H1 (cell line): ENCODE measurements around the gene AGFG1. TPM values are rescaled to one million over a fixed set of nuclear protein-coding genes. Genes with fewer than 3 reads are reported as not detected.

Experiments used
- CTCF ChIA-PET: fragments of 300-600 bp; sonication (Branson Sonifier 250); formaldehyde crosslinking; loops from one replicate; lab custom pipeline; 2021; ENCODE audit not compliant: partially characterized antibody; lab: Charles Lee
- POLR2A ChIA-PET: fragments of 300-600 bp; sonication (Branson Sonifier 250); formaldehyde crosslinking; loops from one replicate; lab custom pipeline; 2021; ENCODE audit warnings: inconsistent platforms; ENCODE audit not compliant: partially characterized antibody; lab: Charles Lee
- DNase-seq, 2 experiments: peaks; one replicate each; pipeline versions ENCODE4 v3.0.0 to v3.0.0-alpha.2; 2010 to 2022; ENCODE audit warnings: low spot score in 2 of 2, low read depth in 1 of 2, mixed read lengths in 1 of 2
- FAIRE-seq: peaks from 2 replicates; lab custom pipeline; 2011; peaks lifted over from hg19 to GRCh38; lab: Jason Lieb, UNC
- H2AFZ ChIP-seq: 2 replicates; pipeline ENCODE4 v1.8.1; 2012; ENCODE audit warnings: low read length, inconsistent platforms
- H2AK5ac ChIP-seq: 2 replicates; pipeline ENCODE4 v1.6.1; 2013; ENCODE audit warnings: low read depth, low read length
- H2BK120ac ChIP-seq: replicated peaks from 2 replicates; pipeline ENCODE3; 2013; ENCODE audit warnings: low read depth, low read length, inconsistent platforms
- H2BK12ac ChIP-seq: 2 replicates; pipeline ENCODE4 v1.6.1; 2013; ENCODE audit warnings: low read depth, low read length
- H2BK15ac ChIP-seq: 2 replicates; pipeline ENCODE4 v1.6.1; 2013; ENCODE audit warnings: low read length
- H2BK20ac ChIP-seq: 2 replicates; pipeline ENCODE4 v1.6.1; 2013; ENCODE audit warnings: low read length
- H2BK5ac ChIP-seq: 2 replicates; pipeline ENCODE4 v1.6.1; 2013; ENCODE audit warnings: low read depth, low read length
- H3K14ac ChIP-seq: 2 replicates; pipeline ENCODE4 v1.6.1; 2013; ENCODE audit warnings: inconsistent platforms; ENCODE audit not compliant: insufficient read length
- H3K18ac ChIP-seq: 2 replicates; pipeline ENCODE4 v1.6.1; 2013; ENCODE audit warnings: low read length; ENCODE audit errors: extremely low read depth
- H3K23ac ChIP-seq: 2 replicates; pipeline ENCODE4 v1.6.1; 2013; ENCODE audit warnings: inconsistent platforms; ENCODE audit not compliant: insufficient read length
- H3K23me2 ChIP-seq: 2 replicates; pipeline ENCODE4 v1.6.1; 2013; ENCODE audit warnings: low read depth, low read length
- H3K27ac ChIP-seq: 2 replicates; pipeline ENCODE4 v1.6.1; 2011; ENCODE audit warnings: low read depth, low read length, inconsistent platforms
- H3K27me3 ChIP-seq, 4 experiments: replicated peaks in 1 of 4; 1 replicate in 1 of 4; 2 replicates in 3 of 4; pipeline versions ENCODE4 v1.6.1 to v1.8.1; 2011 to 2013; ENCODE audit warnings: low read length in 3 of 4, mild to moderate bottlenecking in 3 of 4, inconsistent platforms in 2 of 4, mixed read lengths in 2 of 4, moderate library complexity in 1 of 4; ENCODE audit not compliant: control insufficient read depth in 3 of 4, insufficient read depth in 3 of 4; ENCODE audit errors: extremely low read depth in 1 of 4
- H3K36me3 ChIP-seq, 4 experiments: 2 replicates each; pipeline versions ENCODE4 v1.6.1 to v1.8.1; 2011 to 2013; ENCODE audit warnings: mild to moderate bottlenecking in 4 of 4, low read length in 3 of 4, moderate library complexity in 2 of 4, control low read depth in 1 of 4, inconsistent platforms in 1 of 4; ENCODE audit not compliant: insufficient read depth in 4 of 4, control insufficient read depth in 2 of 4
- H3K4ac ChIP-seq: replicated peaks from 2 replicates; pipeline ENCODE3; 2013; ENCODE audit warnings: low read length, low read depth, mixed read lengths, inconsistent platforms; ENCODE audit not compliant: insufficient read length
- H3K4me1 ChIP-seq, 4 experiments: replicated peaks in 1 of 4; 1 replicate in 1 of 4; 2 replicates in 3 of 4; pipeline versions ENCODE4 v1.6.1 to v1.8.1; 2011 to 2013; ENCODE audit warnings: low read length in 3 of 4, inconsistent platforms in 2 of 4, mixed read lengths in 1 of 4; ENCODE audit not compliant: insufficient read depth in 4 of 4, control insufficient read depth in 3 of 4
- H3K4me2 ChIP-seq, 2 experiments: 2 replicates each; pipeline versions ENCODE4 v1.6.1 to v1.8.1; 2011 to 2013; ENCODE audit warnings: low read depth in 2 of 2, low read length in 2 of 2, control low read depth in 1 of 2, inconsistent platforms in 1 of 2, mild to moderate bottlenecking in 1 of 2; ENCODE audit not compliant: insufficient read depth in 1 of 2
- H3K4me3 ChIP-seq, 4 experiments: fragments of 200-600, 300-600 bp in 1 of 4; sonication (generic), shearing (Covaris generic), sonication (Bioruptor Twin) in 1 of 4; 2 replicates each; pipeline versions ENCODE4 v1.5.1 to v1.8.1; 2011 to 2016; ENCODE audit warnings: low read length in 4 of 4, low read depth in 3 of 4, control low read depth in 2 of 4, inconsistent platforms in 2 of 4, mild to moderate bottlenecking in 2 of 4, mixed read lengths in 1 of 4, moderate library complexity in 1 of 4; ENCODE audit not compliant: insufficient read depth in 2 of 4; ENCODE audit errors: extremely low read depth in 1 of 4
- H3K56ac ChIP-seq: replicated peaks from 2 replicates; pipeline ENCODE3; 2013; ENCODE audit warnings: low read depth, mild to moderate bottlenecking, mixed read lengths, low read length, inconsistent platforms; ENCODE audit not compliant: insufficient read length
- H3K79me1 ChIP-seq: 2 replicates; pipeline ENCODE4 v1.6.1; 2013; ENCODE audit warnings: low read depth, low read length, control low read depth
- H3K79me2 ChIP-seq, 2 experiments: 2 replicates each; pipeline versions ENCODE4 v1.6.1 to v1.8.1; 2012 to 2013; ENCODE audit warnings: low read length in 2 of 2, mild to moderate bottlenecking in 2 of 2, inconsistent platforms in 1 of 2; ENCODE audit not compliant: insufficient read depth in 2 of 2, control insufficient read depth in 1 of 2
- H3K9ac ChIP-seq, 4 experiments: replicated peaks in 1 of 4; 1 replicate in 1 of 4; 2 replicates in 3 of 4; pipeline versions ENCODE4 v1.6.1 to v1.8.1; 2011 to 2013; ENCODE audit warnings: low read depth in 3 of 4, low read length in 3 of 4, control low read depth in 2 of 4, mild to moderate bottlenecking in 2 of 4, moderate library complexity in 2 of 4, inconsistent platforms in 1 of 4; ENCODE audit errors: extremely low read depth in 1 of 4
- H3K9me3 ChIP-seq, 2 experiments: 2 replicates each; pipeline versions ENCODE4 v1.6.1 to v1.8.1; 2012 to 2013; ENCODE audit warnings: mild to moderate bottlenecking in 2 of 2, moderate library complexity in 2 of 2, control low read depth in 1 of 2, inconsistent platforms in 1 of 2, low read depth in 1 of 2, low read length in 1 of 2, mixed read lengths in 1 of 2; ENCODE audit not compliant: insufficient read depth in 2 of 2
- H4K20me1 ChIP-seq, 2 experiments: replicated peaks in 1 of 2; 2 replicates each; pipeline versions ENCODE3 to v1.8.1; 2011 to 2013; ENCODE audit warnings: inconsistent platforms in 2 of 2, low read length in 2 of 2, mild to moderate bottlenecking in 1 of 2; ENCODE audit not compliant: insufficient read depth in 2 of 2, control insufficient read depth in 1 of 2
- H4K5ac ChIP-seq: 2 replicates; pipeline ENCODE4 v1.6.1; 2013; ENCODE audit warnings: low read length, low read depth, mixed read lengths, inconsistent platforms; ENCODE audit not compliant: insufficient read length
- H4K8ac ChIP-seq: 2 replicates; pipeline ENCODE4 v1.8.0; 2013; ENCODE audit warnings: mild to moderate bottlenecking, moderate library complexity, low read length, inconsistent platforms; ENCODE audit not compliant: insufficient read depth; ENCODE audit errors: extremely low read depth
- H4K91ac ChIP-seq: replicated peaks from 2 replicates; pipeline ENCODE3; 2013; ENCODE audit warnings: low read length, mixed read lengths, inconsistent platforms; ENCODE audit not compliant: insufficient read length
- BRCA1 ChIP-seq: IDR thresholded peaks from 2 replicates; pipeline ENCODE4 v1.6.1; 2012; ENCODE audit warnings: low read depth, low read length, improper control_type of control experiment
- CBX5 ChIP-seq: fragments of 300-800, 300-1000 bp; sonication (generic); IDR thresholded peaks from 2 replicates; pipeline ENCODE4 v1.7.1; 2016; ENCODE audit warnings: antibody characterized with exemption, low read length, low read depth
- CHD2 ChIP-seq: IDR thresholded peaks from 2 replicates; pipeline ENCODE4 v1.6.1; 2012; ENCODE audit warnings: low read length, improper control_type of control experiment
- CREB1 ChIP-seq: IDR thresholded peaks from 2 replicates; pipeline ENCODE4 v1.6.1; 2012; ENCODE audit warnings: inconsistent platforms
- EGR1 ChIP-seq: IDR thresholded peaks from 2 replicates; pipeline ENCODE4 v1.6.1; 2011; ENCODE audit warnings: low read depth, low read length, borderline replicate concordance
- FOSL1 ChIP-seq: IDR thresholded peaks from 2 replicates; pipeline ENCODE4 v1.6.1; 2011; ENCODE audit warnings: mild to moderate bottlenecking, low read depth, low read length, moderate library complexity; ENCODE audit not compliant: insufficient read depth
- HDAC2 ChIP-seq, 2 experiments: fragments of 300-600 bp in 1 of 2; sonication (generic) in 1 of 2; IDR thresholded peaks; 2 replicates each; pipeline ENCODE4 v1.6.1; 2011 to 2012; ENCODE audit warnings: low read depth in 2 of 2, low read length in 2 of 2, mild to moderate bottlenecking in 2 of 2, moderate library complexity in 2 of 2, borderline replicate concordance in 1 of 2, inconsistent platforms in 1 of 2
- NRF1 ChIP-seq: IDR thresholded peaks from 2 replicates; pipeline ENCODE4 v1.6.1; 2011; ENCODE audit warnings: mild to moderate bottlenecking, low read depth, low read length, improper control_type of control experiment
- POU5F1 ChIP-seq: IDR thresholded peaks from 2 replicates; pipeline ENCODE4 v1.6.1; 2011; ENCODE audit warnings: low read depth, mild to moderate bottlenecking, low read length, moderate library complexity
- RFX5 ChIP-seq: IDR thresholded peaks from 2 replicates; pipeline ENCODE4 v1.6.1; 2011; ENCODE audit warnings: low read depth, low read length, improper control_type of control experiment, borderline replicate concordance
- SAP30 ChIP-seq: fragments of 300-600 bp; sonication (generic); IDR thresholded peaks from 2 replicates; pipeline ENCODE4 v1.7.1; 2012; ENCODE audit warnings: low read length, moderate library complexity, mild to moderate bottlenecking, inconsistent platforms; ENCODE audit not compliant: insufficient read depth, insufficient replicate concordance
- SIN3A ChIP-seq, 2 experiments: IDR thresholded peaks in 1 of 2; conservative IDR thresholded peaks in 1 of 2; 2 replicates each; pipeline ENCODE4 v1.6.1; 2011 to 2012; ENCODE audit warnings: low read length in 2 of 2, improper control_type of control experiment in 1 of 2, low read depth in 1 of 2, mild to moderate bottlenecking in 1 of 2
- SP2 ChIP-seq: IDR thresholded peaks from 2 replicates; pipeline ENCODE4 v1.6.1; 2012; ENCODE audit warnings: mild to moderate bottlenecking, low read length, inconsistent platforms
- USF2 ChIP-seq: IDR thresholded peaks from 2 replicates; pipeline ENCODE4 v1.6.1; 2011; ENCODE audit warnings: low read length, improper control_type of control experiment
- WGBS, 2 experiments: shearing (Covaris generic) in 1 of 2; methylation state at CpG; one replicate each; pipeline versions ENCODE4 v1.1.6 to v1.1.7; 2013 to 2015; ENCODE audit warnings: low lambda C conversion rate in 2 of 2, mixed read lengths in 2 of 2, inconsistent platforms in 1 of 2, low coverage in 1 of 2, missing lambda C conversion rate in 1 of 2; ENCODE audit not compliant: insufficient replicate concordance in 2 of 2, insufficient coverage in 1 of 2, insufficient read length in 1 of 2; ENCODE audit errors: extremely low coverage in 1 of 2, missing lambda C conversion rate in 1 of 2; 5-methylcytosine and 5-hydroxymethylcytosine counted together
- polyA plus RNA-seq, 7 experiments: library from polyadenylated mRNA; depleted of rRNA in 3 of 7; stranded (reverse) in 5 of 7; unstranded in 2 of 7; fragments of >200 nt in 5 of 7; fragments of 200-250 nt in 2 of 7; gene quantifications; 1 replicate in 5 of 7; 2 replicates in 1 of 7; 4 replicates in 1 of 7; pipeline versions ENCODE4 v1.2.1 to v1.2.3, GENCODE V29; 2011 to 2013; ENCODE audit warnings: missing spikeins in 2 of 7, mixed read lengths in 2 of 7
- total RNA-seq: library from RNA; stranded (reverse); fragmentation: NEBNext Ultra II Directional; extraction: Animal tissue kit (Norgen Biotek cat#: 25700); gene quantifications from 2 replicates; pipeline ENCODE4 v1.2.1, GENCODE V29; 2021

AGFG1 gene
- total and polyA plus RNA-seq, 2 of the 8 experiments (the other 6 are each of a cell fraction or from before 2014, with no cell fraction given), result 102 to 147 TPM

GRCh38 chr2:227602358-227602757 is 130.4 kb downstream of the AGFG1 start:
- no peak overlapping the region for H3K56ac ChIP-seq
- ChIA-PET CTCF (interaction anchor here (1.2 to 1.5 kb wide), 5 partner anchors 13 to 287 kb away, joined by 3 to 11 read pairs (median 6); no protein-coding TSS in a partner anchor), POLR2A (no interaction called here)
- H4K20me1 ChIP-seq, result no peaks in the 10 kb centered on the region
- no peaks in the 10 kb centered on the region for H3K79me1 ChIP-seq
- H3K4me2 ChIP-seq, result no peak overlapping the region
- H3K4me3 ChIP-seq, result no peak overlapping the region
- H3K27ac ChIP-seq, result no peak overlapping the region
- H2BK12ac ChIP-seq, result no peak overlapping the region
- peaks cover 0 to 7% (median 0%) of the 10 kb centered on the region in 4 experiments; a peak in 2 of 7 replicates for H3K4me1 ChIP-seq
- H2AFZ ChIP-seq, result no peak overlapping the region
- H3K18ac ChIP-seq, result no peak overlapping the region
- no peaks in the 10 kb centered on the region for H3K23me2 ChIP-seq
- no peak overlapping the region for H2BK120ac ChIP-seq
- no peaks in the 10 kb centered on the region for H3K36me3 ChIP-seq
- 94% methylated on average over 3 of the region's 3 CpGs; no CpG with 5 or more reads in 1 of the 2 experiments for WGBS, 2 experiments
- H3K23ac ChIP-seq, result no peak overlapping the region
- H3K27me3 ChIP-seq, result no peaks in the 10 kb centered on the region
- no peak overlapping the region for H2BK5ac ChIP-seq
- H4K91ac ChIP-seq, result no peak overlapping the region
- H3K9me3 ChIP-seq, result no peaks in the 10 kb centered on the region
- H2AK5ac ChIP-seq, result no peak overlapping the region
- no peak overlapping the region for H2BK15ac ChIP-seq
- FAIRE-seq, result no peak
- no peak overlapping the region for H4K8ac ChIP-seq
- H3K79me2 ChIP-seq, result no peaks in the 10 kb centered on the region
- no peak overlapping the region for H3K14ac ChIP-seq
- H3K9ac ChIP-seq, result no peak overlapping the region
- no peak overlapping the region for H3K4ac ChIP-seq
- DNase-seq, result no peak
- no peak overlapping the region for H2BK20ac ChIP-seq
- no peak overlapping the region for H4K5ac ChIP-seq
- TF ChIP-seq SAP30 (no peak), SIN3A (conservative IDR thresholded peaks at IDR 0.05 in 1 of 2, IDR thresholded peaks at IDR 0.05 in 1 of 2; ENCODE audit: low read depth in 1 of 2, low read length in 2 of 2) (no peak), EGR1 (no peak), NRF1 (no peak), CREB1 (no peak), BRCA1 (no peak), SP2 (no peak), FOSL1 (no peak), USF2 (no peak), CBX5 (no peak), POU5F1 (no peak), HDAC2 (IDR thresholded peaks at IDR 0.05; ENCODE audit: borderline replicate concordance in 1 of 2, low read depth in 2 of 2, low read length in 2 of 2) (no peak), RFX5 (no peak), CHD2 (no peak)
